Muscle of arm (tissue), 12 donors: Measurements from ENCODE around the gene PDCL3. TPM values are rescaled to one million over a fixed set of nuclear protein-coding genes. Genes with fewer than 3 reads are reported as not detected.
A peak's percentile ranks its signal among the peaks of the same experiment; 100 is the strongest.

Experiments used
- DNase-seq: peaks from one replicate; pipeline ENCODE4 v3.0.0-alpha.2; 2013
- polyA plus RNA-seq, 12 donors: library from polyadenylated mRNA; unstranded; fragments of 120-200 nt; gene quantifications; one replicate each; pipeline ENCODE4 v1.2.1, GENCODE V29; 2013; ENCODE audit not compliant: insufficient read length in 12 of 12

The PDCL3 gene
- polyA plus RNA-seq, 12 donors = 25.4 to 44.0 (median 37.6) TPM; not detected in 1

DNA sequence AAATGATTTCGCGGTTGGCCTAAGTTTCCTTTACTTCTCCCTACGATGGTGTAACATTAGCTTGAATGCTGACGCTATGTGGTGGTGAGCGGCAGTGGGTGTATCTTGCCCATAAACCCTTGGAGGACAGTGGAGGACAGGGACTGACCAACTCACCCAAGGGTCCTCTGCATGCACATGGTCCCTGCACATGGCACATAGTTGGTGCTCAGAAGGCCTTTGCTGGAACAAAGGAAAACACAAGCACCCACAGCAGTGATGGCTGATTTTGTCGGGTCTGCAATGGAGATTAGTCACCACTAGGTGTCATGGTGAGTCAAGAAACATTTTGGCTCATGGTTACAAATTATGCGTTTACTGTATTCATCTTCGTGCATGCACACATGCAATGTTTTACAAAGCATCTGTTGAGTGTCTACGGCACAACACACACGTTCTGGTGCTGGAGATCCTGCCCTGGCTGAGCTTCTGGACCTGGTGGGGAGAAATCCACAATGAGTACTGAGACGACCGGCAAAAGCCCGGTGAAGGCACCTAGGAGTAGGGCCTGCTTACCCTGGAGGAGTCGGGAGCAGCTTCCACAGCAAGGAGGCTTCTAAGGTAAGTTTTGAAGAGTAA is 44.0 kb downstream of the PDCL3 start:
- DNase-seq = peak; percentile 35

DNA sequence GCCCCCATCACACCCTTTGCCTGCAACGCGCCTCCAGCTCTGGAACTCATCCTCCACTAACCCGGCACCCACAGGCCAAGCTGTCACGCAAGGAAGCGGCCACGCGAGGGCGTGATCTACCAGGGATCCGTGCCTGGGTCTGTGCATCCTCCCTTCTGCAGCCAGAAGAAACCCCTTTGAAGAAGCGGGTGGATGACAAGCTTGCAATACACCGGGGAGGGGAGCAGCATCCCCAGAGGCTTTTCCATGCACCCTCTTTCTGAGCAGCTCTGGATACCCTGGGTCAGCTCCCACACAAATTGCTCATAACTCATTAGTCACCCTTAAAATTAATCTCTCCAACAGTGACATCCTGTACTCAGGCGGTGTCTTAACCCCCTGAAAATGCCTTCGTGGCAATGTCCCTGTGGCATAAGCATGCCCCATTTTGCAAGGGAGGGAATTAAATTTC is 47.6 kb downstream of the PDCL3 start:
- DNase-seq = peak; percentile 75

DNA sequence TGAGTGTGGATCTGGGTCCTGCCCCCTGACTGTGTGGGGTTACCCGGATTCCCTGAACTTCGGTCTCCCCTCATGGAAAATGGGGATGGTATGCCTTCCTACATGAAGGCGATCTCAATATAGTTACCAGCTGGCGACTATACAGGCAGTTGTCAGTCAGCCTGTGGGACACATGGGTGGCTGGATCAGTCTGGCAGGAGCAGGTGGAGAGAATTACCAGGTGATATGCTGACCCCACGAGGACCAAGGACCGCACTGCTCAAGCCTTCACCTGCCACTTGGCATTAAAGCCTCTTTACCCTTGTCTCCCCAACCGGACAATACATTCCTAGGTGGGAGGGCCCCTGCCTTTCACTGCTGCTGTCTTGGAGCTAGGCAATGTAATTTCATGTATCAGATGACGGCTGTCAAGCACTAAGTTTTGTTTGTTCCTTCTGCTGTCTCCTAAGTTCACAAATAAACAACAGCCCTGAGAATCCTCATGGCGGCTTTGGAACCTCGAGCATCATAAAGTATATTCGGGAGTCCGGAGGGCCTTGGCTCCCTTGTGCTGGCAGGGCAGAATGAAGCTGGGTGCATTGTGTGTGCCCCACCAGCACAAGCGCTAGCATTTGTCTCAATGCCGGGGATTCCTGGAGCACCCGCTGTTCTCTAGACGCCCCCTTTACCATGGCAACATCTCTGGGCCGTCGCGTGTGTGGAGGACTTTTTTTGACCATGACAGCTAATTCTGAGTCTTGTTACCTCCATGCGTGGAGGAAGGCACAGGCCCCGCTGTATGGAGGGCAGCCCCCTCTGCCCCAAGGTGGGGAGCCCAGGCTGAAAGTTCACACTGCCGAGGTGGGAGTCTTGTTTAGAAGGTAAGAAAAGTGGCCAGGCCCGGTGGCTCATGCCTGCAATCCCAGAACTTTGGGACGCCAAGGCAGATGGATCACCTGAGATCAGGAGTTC is 48.6 kb downstream of the PDCL3 start:
- no peak for DNase-seq

DNA sequence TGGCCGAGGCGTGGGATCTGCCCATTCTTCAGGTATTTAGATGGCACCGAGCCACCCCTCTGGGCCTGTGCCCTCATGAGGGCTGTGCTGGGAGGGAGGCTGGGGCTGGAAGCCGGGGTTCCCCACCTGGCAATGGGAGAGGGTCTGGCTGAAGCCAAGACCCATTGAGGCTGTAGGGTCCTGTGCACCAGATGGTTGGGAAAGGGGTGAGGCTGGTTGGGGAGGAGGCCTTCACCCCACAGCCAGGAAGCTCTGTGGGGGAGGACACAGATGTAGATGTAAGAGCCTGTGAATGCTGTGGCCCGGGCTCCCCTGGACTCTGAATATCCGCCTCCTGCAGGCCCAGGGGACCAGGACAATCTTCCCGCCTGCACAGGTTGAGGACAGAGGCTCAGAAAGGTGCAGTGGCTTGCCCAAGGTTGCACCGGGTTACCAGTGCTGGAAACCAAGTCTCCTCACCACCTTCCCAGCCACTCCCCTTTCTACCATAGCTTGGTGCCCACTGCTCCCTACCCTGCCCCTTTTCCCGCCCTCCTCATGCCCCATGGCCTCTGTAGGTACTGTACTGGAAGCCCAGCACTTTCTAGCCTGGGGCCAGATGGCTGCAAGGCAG is 49.7 kb downstream of the PDCL3 start:
- no peak for DNase-seq

DNA sequence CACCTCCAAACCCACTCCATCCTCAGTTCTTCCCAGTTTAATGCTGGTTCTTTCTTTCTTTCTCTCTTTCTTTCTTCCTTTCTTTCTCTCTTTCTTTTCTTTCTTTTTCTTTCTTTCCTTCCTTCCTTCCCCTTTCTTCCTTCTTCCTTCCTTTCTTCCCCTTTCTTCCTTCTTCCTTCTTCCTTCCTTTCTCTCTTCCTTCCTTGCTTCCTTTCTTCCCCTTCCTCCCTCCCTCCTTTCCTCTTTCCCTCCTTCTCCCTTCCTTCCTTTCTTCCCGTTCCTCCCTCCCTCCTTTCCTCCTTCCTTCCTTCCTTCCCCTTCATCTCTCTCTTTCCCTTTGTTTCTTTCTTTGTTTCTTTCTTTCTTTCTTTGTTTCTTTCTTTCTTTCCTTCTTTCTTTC is 50.9 kb downstream of the PDCL3 start:
- no peak for DNase-seq

DNA sequence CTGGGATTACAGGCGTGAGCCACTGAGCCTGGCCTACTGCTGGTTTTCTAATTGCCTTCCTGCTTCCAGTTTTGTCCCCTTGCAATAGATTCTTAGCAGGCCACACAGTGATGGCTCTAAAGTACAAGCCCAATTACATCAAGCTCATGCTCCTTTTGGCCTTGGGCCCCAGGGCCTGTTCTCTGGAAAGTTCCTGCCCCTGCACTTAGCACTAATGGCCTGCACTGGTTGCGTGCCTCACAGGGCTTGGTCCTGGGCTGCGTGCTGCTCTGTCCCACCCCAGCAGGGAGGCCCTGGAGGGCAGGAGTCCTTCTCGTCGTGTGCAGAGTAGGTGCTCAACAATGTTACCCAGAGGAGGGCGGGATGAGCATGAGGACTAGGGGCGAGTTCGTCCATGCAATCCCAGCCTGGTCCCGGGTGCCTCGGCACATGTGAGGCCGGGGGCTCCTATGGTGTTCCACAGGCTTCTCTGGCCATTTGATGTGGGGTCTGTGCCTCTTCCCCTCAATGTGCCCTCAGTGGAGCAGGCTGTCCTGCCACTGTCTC is 51.7 kb downstream of the PDCL3 start:
- DNase-seq = no peak

DNA sequence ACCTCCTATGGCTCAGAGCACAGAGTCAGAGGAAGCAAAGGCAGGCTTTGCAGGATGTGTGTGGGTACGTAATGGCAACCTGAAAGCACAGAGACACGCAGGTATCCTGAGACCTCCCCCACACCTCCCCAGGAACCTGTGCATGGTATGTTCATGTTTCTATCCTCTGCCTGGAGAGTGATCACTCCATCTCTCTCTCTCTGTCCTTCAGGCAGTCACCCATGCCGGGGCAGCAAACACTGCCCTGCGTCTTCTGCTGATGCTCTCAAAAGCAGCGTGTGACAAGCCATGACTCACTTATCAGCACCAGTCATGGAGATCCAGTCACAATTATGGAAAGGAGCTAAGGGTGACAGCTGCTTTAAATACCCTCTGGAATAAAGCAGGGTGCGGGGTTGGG is 52.7 kb downstream of the PDCL3 start:
- DNase-seq = no peak

DNA sequence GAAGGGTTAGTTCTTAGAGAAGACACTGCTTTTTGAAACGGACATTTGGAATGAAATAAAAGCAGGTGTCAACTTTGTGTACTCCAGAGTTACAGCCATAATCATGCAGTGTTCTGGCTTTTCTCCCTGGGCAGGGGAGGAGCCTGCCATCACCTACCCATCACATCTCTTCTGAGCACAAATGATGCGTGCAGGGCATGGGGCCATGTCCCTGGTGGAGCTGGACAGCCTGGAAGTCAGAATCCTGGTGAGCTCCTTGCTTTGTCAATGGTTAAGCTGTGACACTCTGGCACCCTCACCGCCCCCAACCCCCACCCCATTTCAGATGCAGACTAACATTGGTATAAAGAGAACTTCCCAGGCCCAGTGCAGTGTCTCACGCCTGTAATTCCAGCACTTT is 53.1 kb downstream of the PDCL3 start:
- DNase-seq = no peak

DNA sequence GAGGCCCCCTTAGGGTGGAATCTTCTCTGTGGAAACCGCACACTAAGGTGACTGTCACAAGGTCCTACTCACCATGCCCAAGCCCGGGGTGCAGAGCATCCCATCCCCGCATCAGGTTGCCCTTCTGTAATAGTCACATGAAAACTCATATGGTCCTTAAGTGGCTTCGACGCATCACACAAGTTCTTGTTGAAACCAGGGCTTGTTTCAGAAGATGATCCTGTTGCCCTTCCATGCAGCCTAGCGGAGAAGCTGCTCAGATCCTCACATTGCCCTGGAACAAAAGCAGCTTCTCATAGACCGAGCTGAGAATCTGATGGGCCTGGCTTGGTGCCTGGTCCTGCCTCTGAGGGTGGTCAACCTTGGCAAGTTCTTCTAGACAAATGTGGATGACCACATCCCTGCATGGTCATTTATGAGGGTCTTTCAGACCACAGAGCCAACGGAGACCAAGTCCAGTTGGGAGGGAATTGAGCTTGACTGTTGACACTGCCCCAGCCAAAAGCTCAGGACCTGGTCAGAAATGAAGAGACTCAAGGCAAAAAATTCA is 54.1 kb downstream of the PDCL3 start:
- no peak for DNase-seq

DNA sequence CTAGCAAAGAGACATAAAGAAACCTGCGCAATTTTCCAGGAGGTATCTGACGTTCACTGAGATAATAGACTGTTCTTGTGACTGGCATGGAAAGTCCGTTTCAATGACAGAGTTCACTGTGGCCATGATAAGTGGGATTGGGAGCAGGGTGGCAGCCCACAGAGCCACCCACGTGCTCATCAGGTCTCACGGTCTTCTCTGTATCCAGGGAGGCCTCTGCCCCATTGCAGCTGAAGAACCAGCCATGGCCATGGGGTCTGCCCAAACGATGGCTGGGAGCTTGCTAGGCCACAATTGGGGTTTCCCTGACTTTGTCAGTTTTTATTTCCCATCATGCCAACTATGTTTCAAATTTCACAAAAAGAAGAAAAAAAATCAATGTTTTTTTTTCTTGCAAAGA is 57.2 kb downstream of the PDCL3 start:
- DNase-seq = no peak

DNA sequence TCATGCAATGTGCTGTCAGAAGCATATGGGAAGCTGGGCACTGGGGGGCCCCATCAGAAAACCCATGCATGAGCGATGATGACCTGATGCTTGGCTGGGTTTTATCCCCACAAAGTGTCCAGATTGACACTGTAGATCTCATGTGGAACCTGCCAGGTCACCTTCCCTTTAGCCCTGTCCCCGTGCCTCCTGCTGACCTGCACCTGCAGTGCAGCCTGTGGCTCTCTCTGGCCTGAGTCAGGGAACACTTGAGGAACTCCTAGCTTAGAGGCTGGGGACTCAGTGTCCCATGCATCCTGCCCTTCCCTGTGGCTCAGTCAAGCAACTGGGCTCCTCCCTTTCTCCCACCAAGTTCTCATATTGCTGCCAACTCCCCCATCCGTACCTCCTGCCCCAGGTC is 57.7 kb downstream of the PDCL3 start:
- no peak for DNase-seq

DNA sequence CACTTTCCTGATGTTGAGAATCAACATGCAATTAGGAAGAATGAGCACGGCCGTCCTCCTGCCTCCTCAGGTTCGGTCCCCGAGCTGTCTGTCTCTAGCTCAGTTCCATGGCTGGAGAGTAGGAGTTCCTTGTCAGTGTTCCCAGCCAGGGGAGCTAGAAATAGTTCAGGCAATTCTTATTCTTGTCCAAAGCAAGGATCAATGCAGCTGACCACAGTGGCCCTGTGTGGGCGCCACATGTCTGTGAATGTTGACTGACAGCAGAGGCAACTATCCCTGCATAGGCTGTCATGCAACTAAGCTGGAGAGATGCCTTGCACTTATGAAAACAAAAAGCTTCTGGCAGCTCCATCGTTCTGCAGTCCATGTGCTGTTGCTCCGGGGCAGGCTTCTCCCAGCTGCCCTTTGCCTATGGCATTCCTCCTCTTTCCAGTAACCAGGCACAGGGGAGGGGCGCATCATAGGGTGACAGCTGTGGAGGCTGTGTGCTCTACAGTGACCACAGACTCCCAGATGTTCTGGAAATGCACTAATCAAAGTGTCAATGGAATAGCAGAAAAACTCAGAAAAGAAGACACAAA is 58.7 kb downstream of the PDCL3 start:
- DNase-seq = no peak

DNA sequence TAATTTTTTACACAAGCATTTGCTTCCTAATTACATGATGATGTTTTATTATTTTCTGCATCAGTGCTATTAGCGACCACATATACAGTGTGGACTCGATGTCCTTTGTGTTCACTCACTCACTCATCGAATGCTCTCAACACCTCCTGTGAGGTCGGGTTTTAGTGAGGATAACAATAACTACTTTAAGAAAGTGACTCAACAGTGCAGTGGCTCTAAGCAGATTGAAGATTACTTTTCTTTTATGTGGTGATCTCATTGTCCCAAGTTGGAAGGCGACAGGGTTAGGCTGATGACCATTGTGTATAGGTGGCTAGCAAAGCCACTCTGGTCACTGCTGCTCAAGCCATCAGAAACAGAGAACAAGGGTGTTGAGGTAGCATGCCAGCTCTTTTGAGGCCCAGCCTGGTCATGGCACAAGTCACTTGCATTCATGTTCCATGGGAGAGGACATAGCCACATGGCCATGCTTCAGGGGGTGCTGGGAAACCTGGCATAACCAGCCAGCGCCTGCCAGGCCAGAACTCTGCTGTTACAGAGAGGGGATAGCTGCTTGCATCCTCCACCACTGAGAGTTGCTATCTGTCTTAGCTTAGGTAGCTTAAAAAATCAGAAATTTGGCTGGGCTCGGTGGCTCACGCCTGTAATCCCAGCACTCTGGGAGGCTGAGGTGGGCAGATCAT is 60.4 kb downstream of the PDCL3 start:
- DNase-seq = no peak

DNA sequence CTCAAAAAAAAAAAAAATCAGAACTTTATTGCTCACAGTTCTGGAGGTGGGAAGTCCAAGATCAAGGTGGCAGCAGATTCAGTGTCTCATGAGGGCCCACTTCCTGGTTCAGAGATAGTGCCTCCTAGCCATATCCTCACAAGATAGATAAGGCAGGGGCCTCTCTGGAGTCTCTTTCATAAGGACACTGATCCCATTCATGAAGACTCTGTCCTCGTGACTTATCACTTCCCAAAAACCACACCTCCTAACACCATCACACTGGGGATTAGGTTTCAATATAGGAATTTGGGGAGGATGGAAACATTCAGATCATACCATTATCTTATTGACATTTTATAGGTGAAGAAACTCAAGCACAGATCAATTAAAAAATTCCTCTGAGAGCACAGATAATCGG is 61.1 kb downstream of the PDCL3 start:
- DNase-seq = no peak

DNA sequence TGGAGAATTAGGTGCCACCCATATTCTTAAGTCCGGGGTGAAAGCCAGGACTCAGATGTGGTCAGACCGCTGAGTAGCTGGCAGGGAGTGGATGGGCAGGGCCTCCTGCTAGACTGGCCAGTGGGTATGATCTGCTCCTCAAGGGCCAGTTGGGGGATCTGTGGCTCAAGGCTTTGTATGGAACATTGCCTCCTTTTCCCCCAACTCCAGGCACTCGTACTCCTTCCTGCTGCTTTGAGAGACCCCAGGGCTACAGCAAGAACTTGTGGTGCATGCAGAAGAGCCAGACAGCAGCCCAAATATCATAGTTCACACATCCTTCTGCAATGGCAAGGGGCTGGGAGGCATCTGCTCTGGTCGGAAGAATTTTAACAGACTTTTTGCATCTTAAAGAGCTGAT is 61.7 kb downstream of the PDCL3 start:
- no peak for DNase-seq

DNA sequence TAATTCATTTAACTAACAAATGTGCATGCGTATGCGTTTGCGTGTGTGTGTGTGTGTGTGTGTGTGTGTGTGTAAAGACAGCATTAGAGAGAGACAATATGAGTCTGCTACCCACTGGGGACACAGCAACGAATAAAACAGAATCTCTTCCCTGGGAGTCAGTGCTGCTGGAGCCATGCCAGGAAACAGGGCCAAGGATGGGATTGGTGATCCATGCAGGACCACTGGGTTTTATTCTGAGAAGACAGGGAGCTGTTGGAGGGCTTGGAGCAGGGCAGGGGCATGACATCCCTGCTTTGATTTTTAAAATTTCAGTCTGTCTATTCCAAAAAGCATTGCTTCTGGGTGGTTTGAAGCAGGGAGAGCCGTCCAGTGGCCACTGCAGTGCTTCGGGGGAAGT is 62.9 kb downstream of the PDCL3 start:
- no peak for DNase-seq

Other genes with a start within 250 kb of the PDCL3 start
- 1 to 10 TPM in 7 of 12 donors, under 1 TPM in 4, not detected in 1; 0.57 to 1.5 (median 1.2) TPM for gene LONRF2, start 240.5 kb upstream of the PDCL3 start, polyA plus RNA-seq
- gene CHST10, start 145.3 kb upstream of the PDCL3 start, polyA plus RNA-seq = 10 to 100 TPM in 11 of 12 donors, not detected in 1; 10.6 to 25.2 (median 12.1) TPM
- not detected for gene NMS, start 92.5 kb upstream of the PDCL3 start, polyA plus RNA-seq